Measurements from ENCODE around the gene CDC6. TPM values are rescaled to one million over a fixed set of nuclear protein-coding genes. Genes with fewer than 3 reads are reported as not detected.
"Not testable (repeated sequence)": the region's sequence is repeated elsewhere in the genome, so short reads cannot be mapped to it uniquely, and the experiment has no call there.

Gene CDC6
- total RNA-seq, 1 experiment from 2014 or later = 96.8 TPM

- Mint-ChIP-seq H3K9me3 (ENCODE audit: unreplicated experiment) (no peaks in the 10 kb centered on the region), H3K27ac (ENCODE audit: low read depth, unreplicated experiment) (no peak overlapping the region)
- BruUV-seq (replicated peaks) = no TSS peak
Measured at GRCh38 chr17:40298726-40299125, 11.0 kb downstream of the CDC6 start.

GRCh38 chr17:40299159-40299757 lies 11.6 kb downstream of the CDC6 start:
- BruUV-seq (replicated peaks); H3K27me3 Mint-ChIP-seq (ENCODE audit: insufficient read depth, unreplicated experiment); H3K4me3 Mint-ChIP-seq (ENCODE audit: unreplicated experiment); DNase-seq (ENCODE audit: unreplicated experiment); H3K27ac Mint-ChIP-seq (ENCODE audit: low read depth, unreplicated experiment); H3K9me3 Mint-ChIP-seq (ENCODE audit: unreplicated experiment); intact Hi-C loops (cut with micrococcal nuclease): not testable (repeated sequence)
- Mint-ChIP-seq H3K4me1 (ENCODE audit: insufficient read depth, unreplicated experiment) (peaks cover 10% of the 10 kb centered on the region), H3K36me3 (ENCODE audit: insufficient read depth, unreplicated experiment) (peaks cover 47% of the 10 kb centered on the region)
- POLR2A ChIA-PET = interaction anchor here (0.5 to 0.8 kb wide), 2 partner anchors 103 to 119 kb away, joined by 3 read pairs; no protein-coding TSS in a partner anchor
- CTCF ChIA-PET = interaction anchor here (0.6 to 19.0 kb wide), 8 partner anchors 10 to 1663 kb away, joined by 3 to 396 read pairs (median 4); partner anchors contain the start of gene GJD3

More at GRCh38 chr17:40298726-40299125, 11.0 kb downstream of the CDC6 start:
- intact Hi-C loops (cut with micrococcal nuclease) = no loop called here
- Mint-ChIP-seq H3K36me3 (ENCODE audit: insufficient read depth, unreplicated experiment) (peaks cover 49% of the 10 kb centered on the region), H3K27me3 (ENCODE audit: insufficient read depth, unreplicated experiment) (no peaks in the 10 kb centered on the region), H3K4me3 (ENCODE audit: unreplicated experiment) (no peak overlapping the region), H3K4me1 (ENCODE audit: insufficient read depth, unreplicated experiment) (peaks cover 10% of the 10 kb centered on the region)
- POLR2A ChIA-PET = interaction anchor here (0.5 to 0.8 kb wide), 2 partner anchors 103 to 119 kb away, joined by 3 read pairs; no protein-coding TSS in a partner anchor
- CTCF ChIA-PET = interaction anchor here (0.8 to 19.0 kb wide), 6 partner anchors 10 to 116 kb away, joined by 3 to 396 read pairs (median 4); partner anchors contain the start of gene GJD3
- no peak for DNase-seq (ENCODE audit: unreplicated experiment)
- no peak for TF ChIP-seq CTCF (IDR thresholded peaks at IDR 0.05; ENCODE audit: unreplicated experiment)

GRCh38 chr17:40301315-40301714 lies 13.6 kb downstream of the CDC6 start:
- Mint-ChIP-seq H3K9me3 (ENCODE audit: unreplicated experiment) (no peaks in the 10 kb centered on the region), H3K27ac (ENCODE audit: low read depth, unreplicated experiment) (no peak overlapping the region), H3K27me3 (ENCODE audit: insufficient read depth, unreplicated experiment) (no peaks in the 10 kb centered on the region), H3K36me3 (ENCODE audit: insufficient read depth, unreplicated experiment) (peaks cover 39% of the 10 kb centered on the region), H3K4me1 (ENCODE audit: insufficient read depth, unreplicated experiment) (peaks cover 12% of the 10 kb centered on the region), H3K4me3 (ENCODE audit: unreplicated experiment) (no peak overlapping the region)
- ChIA-PET CTCF (interaction anchor here (0.8 to 19.0 kb wide), 6 partner anchors 12 to 106 kb away, joined by 3 to 396 read pairs (median 10); partner anchors contain the start of gene GJD3), POLR2A (no interaction called here)
- no peak for TF ChIP-seq CTCF (IDR thresholded peaks at IDR 0.05; ENCODE audit: unreplicated experiment)
- no TSS peak for BruUV-seq (replicated peaks)
- intact Hi-C loops (cut with micrococcal nuclease) = loop anchor here (5.0 kb wide), 1 partner anchor 116 kb away; the partner anchor contains the start of gene TOP2A
- DNase-seq (ENCODE audit: unreplicated experiment) = no peak

- no TSS peak for BruUV-seq (replicated peaks)
- CTCF ChIA-PET = interaction anchor here (0.6 to 19.0 kb wide), 32 partner anchors 8 to 1772 kb away, joined by 3 to 396 read pairs (median 3); partner anchors contain the start of gene GJD3
- TF ChIP-seq CTCF (IDR thresholded peaks at IDR 0.05; ENCODE audit: unreplicated experiment) = peak; percentile 62
- peaks cover 27% of the 10 kb centered on the region for H3K36me3 Mint-ChIP-seq (ENCODE audit: insufficient read depth, unreplicated experiment)
- H3K27ac Mint-ChIP-seq (ENCODE audit: low read depth, unreplicated experiment) = no peak overlapping the region
- POLR2A ChIA-PET = interaction anchor here (0.9 to 1.5 kb wide), 6 partner anchors 10 to 52 kb away, joined by 3 to 5 read pairs (median 5); no protein-coding TSS in a partner anchor
- intact Hi-C loops (cut with micrococcal nuclease) = loop anchor here (1.0 to 5.0 kb wide), 2 partner anchors 52 to 114 kb away; partner anchors contain the start of gene TOP2A
- DNase-seq (ENCODE audit: unreplicated experiment) = peak; percentile 70
- H3K27me3 Mint-ChIP-seq (ENCODE audit: insufficient read depth, unreplicated experiment) = no peaks in the 10 kb centered on the region
- peaks cover 11% of the 10 kb centered on the region for H3K4me1 Mint-ChIP-seq (ENCODE audit: insufficient read depth, unreplicated experiment)
- no peaks in the 10 kb centered on the region for H3K9me3 Mint-ChIP-seq (ENCODE audit: unreplicated experiment)
- no peak overlapping the region for H3K4me3 Mint-ChIP-seq (ENCODE audit: unreplicated experiment)
Measured at GRCh38 chr17:40303009-40303657, 15.5 kb downstream of the CDC6 start.

Data from MCF 10A (cell line).